GM18508 (cell line): ENCODE measurements around the gene SDCCAG8.

Source experiments
- ATAC-seq: cut with Tn5 transposase; IDR thresholded peaks from one replicate; pipeline ENCODE4 v1.9.1; 2021; ENCODE audit warnings: moderate number of reproducible peaks; ENCODE audit not compliant: insufficient read depth, unreplicated experiment

The SDCCAG8 gene

GRCh38 chr1:243474136-243474881, 218.5 kb downstream of the SDCCAG8 start:
- ATAC-seq, result no peak

DNA sequence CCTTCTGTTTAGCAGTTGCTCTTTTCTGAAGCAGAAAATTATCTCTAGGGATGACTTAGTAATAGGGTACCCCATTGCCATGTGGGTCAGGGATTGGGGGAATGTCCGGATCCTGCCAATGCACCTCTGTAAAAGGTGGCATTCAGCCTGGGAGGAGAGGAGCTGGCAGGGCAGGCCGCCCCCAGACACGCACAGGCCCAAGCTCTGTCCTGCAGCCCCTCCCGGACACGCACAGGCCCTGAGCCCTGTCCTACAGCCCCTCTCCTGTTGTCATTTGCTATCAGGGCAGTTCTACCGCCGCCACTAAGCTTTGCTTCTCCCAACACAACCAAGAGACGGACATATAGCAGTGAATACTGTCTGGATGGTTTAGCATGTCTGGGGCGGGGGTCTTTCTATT, 219.1 kb downstream of the SDCCAG8 start:
- no peak for ATAC-seq

DNA sequence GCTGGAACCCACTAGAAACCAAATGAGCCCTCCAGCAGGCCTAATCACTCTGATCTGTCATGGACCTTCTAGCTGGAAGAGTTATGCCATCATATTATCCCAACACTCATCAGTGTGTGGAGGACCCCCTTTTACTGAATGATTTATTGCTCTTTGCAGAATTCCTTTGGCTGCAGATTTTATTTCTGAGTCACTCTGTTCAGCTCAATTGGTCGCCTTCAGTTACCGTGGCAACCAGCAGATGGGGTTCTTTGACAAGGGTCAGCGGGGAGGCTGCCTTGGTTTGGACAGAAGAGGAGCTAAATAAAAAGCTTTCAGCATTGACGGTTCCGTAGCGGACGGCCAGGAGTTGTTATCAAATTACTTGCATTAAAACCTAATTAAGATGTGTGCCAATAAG, 220.1 kb downstream of the SDCCAG8 start:
- ATAC-seq, result no peak

DNA sequence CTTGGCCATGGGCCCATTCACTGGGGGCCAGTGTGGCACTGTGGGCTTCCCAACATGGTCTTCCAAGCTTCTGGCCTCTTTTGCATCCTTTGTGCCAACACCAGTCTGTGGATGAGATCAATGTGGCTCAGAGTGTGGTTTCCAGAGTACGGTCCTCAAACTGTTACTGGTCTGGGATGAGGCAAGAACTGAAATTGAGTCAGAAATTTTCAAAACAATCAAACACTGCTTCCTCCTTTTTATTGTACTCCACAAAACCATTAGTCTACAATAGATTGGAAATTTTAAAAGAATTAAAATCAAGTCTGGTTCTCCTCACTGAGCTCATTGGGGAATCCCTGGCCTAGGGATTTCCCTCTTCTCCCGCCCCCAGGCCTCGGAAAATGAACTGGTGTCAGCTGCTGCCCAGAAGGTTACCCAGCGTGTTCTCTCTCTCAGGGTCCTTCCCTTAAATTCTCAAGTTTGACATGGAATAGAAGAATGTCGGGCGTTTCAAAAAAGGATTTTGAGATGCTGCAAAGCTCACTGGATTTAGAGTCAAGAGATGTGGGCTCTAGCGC, 222.0 kb downstream of the SDCCAG8 start:
- ATAC-seq, result no peak

DNA sequence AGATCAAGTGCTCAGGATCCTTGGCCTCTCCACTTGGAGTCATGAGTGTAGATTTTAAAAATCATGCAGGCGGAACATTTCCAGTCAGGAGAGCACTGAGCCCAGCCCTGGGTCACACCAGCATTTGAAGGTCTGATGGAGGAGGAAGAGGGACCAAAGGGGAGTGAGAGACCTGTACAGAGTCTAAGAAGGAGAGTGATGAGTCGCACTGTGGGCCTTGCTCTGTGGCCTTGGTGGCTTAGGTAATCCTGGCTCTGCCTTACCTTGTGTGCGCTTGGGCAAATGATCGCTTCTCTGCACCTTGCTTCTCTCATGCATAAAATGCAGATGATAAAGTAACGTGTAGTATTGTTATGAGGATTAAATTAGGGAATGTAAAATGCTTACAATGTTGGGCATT, 225.3 kb downstream of the SDCCAG8 start:
- ATAC-seq, result no peak

DNA sequence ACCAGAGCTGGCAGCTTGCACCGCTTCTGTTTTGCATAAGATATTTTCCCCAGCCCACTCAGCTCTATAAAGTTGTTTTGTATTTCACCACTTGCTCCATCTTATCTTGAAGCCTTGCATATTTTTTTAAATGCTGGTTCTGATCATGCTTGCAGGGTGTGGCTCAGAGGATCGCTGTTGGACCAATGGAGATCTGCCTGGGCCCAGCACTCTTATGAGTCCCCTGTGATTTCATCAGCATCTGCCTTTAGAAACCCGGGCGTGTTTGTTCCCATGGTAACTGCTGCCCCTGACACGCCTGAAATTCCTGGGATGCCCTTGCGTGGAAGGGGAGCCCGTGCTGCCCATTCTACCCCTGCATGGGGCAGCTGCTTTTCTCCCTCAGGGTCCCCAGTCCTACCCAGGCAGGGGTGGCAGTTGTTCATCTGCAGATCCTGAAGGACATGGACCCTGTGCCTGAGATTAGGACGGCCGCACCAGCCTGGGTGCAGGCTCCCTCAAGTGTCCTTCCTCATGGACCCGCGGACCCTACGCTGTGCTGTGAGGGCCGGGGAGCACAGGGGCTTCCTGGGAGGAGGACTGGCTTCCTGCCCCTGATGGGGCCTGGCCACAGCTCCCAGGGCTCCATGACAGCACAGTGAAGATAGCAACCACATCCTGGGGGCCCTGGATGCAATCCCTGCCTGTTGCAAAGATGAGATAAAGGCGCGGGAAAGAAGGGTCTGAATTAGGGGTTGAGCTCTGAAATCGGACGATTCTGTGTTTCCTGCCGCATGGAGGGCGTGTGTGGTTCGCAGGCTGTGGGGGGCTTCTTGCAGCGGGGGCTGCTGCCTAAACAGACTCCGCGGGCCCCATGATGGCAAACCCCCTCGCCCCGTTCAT, 226.5 kb downstream of the SDCCAG8 start:
- no peak for ATAC-seq

GRCh38 chr1:243483071-243483771, 227.4 kb downstream of the SDCCAG8 start:
- ATAC-seq, result no peak

GRCh38 chr1:243483952-243484351, 228.1 kb downstream of the SDCCAG8 start:
- no peak for ATAC-seq

- ATAC-seq, result no peak
These were observed 231.3 kb downstream of the SDCCAG8 start for GRCh38 chr1:243487036-243487648.

DNA sequence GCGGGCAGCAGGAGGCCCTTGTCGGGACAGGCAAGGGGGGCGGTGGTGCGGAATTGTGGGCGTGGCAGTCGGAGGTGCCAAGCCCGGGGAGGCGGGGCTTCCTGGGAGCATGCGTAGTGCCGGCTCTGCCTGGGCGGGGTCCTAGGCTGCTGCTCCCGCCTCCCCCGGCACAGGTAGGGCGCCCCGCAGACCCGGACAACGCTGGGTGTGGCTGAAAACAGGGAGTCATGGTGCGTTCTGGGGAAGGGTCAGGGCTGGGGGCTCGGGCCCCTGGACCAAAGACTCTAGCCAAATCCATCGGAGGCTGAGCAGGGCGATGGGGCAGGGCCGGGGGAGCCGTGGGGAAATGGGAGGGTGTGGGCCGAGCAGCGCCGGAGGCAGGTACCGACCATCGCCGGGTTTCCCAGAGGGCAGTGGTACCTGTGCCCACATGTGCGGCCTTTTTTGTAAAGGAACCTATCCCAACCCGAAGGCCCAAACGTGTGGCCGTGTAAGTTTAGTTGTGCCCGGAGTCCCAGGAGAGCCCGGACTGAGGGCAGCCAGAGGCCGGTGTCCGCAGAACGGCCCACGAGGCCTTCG, 231.9 kb downstream of the SDCCAG8 start:
- ATAC-seq, result no peak

DNA sequence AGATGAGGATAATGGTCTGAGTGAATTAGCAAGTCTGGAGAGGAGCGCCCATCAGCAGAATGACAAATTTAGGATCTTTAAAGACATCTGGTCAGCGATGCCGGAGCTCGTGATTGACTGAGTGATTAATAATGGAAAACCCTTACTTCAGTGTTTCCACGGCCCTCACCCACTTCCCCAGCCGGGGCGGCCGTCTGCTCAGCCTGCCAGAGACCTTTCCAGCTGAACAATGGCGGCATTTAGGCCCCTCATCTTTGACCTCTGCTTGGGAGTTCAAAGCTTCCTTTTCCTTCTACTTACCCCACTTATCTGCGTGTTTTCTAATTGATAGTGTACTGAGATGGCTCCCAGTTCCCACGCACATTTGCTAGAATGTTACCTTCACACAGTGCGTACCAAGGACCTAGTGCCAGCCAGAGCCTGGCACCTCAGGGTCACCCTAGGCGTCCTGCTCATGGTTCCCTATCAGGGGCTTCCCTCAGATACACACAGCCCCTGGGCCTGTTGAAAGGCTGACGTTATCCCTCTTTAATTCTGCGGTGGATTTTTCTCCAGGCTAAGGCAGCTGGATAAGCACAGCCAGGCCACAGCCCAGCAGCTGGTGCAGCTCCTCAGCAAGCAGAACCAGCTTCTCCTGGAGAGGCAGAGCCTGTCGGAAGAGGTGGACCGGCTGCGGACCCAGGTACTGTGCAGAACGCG, 232.8 kb downstream of the SDCCAG8 start:
- no peak for ATAC-seq

DNA sequence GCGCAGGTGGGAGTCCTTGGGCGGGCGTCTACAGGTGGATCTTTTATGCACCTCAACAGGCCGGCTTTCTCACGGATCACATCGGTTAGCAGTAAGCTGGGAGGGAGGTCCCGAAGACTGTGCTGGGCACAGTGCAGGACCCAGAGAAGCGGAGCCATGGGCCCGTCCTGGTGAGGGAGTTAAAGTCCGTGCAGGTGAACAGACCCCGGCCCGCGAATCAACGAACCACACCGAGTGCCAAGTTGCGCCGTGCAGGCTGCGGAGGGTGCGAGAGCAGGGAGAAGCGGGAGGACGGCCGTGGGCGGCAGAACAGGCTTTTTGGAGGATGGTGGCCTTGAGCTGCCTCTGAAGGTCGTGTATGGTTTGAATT, 233.3 kb downstream of the SDCCAG8 start:
- ATAC-seq, result no peak

DNA sequence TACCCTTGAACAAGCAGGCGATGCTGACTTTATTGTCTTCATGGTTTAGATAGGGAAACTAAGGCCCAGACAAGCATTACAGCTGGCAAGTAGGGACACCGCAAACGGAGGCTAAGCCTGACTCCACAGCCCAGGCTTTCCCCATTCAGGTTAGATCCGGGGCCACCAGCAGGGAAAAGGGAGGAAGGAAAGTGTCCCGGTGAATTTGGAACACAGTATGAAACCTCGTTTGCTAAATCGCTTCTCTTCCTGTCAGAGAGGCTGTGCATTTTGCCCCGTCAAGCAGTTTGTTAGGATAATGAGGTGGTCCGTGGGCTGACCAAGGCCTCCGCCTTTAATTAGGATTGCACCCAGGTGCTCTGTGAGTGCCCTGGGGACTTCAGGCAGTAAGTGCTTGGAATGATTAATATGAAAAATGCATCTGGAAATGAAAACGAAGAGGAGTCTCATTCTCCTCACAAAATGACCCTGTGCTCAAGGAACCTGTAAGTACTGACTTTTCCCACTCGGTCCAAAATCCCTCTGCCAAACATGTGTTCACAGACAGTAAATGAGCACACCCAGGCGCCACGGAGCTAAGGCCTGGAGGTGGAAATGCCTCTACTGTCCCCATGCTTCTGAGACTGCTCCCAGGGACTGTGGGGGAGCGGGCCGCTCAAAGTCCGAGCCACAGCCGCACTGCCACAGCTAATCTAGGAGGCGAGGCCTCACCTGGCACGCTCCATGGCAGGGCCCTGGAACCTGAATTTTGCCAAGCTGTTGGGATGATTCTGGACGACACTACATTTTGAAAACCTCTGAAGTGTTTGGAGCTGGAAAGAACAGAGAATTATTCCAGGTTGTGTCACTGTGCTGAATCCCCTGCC, 234.1 kb downstream of the SDCCAG8 start:
- ATAC-seq, result no peak

DNA sequence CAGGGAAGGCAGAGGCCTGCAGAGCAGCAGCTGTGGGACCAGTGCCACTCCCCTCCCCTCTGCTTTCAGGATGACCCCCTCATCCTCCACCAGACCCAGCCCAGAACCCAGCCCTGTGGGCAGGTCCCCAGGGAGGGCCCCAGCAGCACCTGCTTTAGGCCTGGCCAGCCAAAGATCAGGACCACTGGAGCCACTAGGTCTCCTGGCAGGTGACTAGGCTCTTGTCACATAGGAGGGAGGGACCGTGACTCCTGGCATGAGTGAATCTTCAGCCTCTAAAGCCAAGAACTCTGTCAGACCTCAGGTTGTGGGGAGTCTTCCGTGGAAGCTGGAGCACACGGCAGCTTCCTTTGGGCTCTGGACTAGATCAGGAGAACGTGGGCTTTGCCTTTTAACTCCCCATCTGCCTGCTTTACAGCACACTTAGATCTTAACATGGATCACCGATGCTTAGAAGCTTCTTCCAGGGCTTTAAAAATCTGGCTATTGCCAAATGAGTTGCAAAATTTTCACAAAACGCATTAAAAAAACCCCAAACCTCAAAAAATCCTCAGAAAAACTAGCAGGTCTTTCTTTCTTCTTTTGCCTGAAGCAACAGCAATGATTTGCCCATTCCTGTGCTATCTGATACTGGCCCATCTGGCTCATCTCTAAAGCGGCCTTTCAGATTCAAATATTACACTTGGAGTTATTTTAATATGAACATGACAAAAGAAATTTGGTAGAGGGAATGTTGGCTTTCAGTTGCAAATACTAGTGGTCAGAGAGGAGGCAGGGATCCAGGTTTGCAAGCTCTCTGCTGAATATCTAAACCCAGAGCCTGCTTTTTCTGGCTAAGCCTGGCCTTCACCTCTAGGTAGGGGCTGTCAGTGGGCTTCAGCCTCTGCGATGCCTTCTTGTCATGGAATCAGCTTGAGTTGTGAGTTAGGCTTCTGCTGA, 235.2 kb downstream of the SDCCAG8 start:
- ATAC-seq, result no peak

DNA sequence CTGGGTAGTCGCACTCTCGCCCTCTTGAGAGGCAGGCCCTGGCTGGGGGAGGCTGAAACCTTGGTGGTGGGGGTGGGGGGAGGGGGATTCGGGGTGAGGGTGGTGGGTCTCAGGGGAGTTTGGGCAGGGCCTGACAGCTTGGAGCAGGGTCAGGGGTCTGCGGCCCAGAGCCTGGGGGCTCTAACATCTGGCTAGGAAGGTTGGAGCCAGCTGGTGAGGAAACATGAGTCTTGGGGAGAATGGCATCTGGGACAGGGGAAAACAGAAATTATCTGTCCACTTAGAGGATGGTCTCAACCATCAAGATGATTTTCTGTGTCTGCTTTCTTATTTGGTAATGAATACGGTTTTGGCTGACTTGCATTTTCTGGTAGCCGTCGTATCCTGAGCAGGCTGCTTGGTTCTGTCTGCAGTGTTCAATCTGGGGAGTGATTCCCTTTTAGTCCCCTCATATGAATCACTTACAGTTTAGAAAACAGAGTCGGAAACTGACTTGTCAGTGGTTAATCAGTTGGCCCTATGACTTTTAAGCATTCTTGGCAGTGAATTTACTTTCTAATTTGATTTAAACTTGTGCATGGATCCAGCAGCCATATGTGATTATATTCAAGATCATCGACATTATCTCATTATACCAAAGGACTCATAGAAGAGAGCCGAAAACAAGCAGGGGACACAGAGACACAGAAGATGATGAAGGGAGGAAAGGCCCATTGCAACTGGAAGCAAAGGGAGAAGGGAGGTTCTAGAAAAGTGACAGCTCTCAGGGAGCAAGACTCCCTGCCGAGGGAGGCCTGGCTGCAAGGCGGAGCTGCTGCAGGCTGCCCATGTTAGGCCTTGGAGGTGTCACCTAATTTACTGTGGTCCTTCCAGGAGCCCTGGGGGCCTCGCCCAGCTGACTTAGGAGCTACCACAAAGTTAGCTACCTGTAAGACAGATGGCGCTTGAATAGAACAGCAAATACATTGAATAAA, 237.6 kb downstream of the SDCCAG8 start:
- no peak for ATAC-seq

DNA sequence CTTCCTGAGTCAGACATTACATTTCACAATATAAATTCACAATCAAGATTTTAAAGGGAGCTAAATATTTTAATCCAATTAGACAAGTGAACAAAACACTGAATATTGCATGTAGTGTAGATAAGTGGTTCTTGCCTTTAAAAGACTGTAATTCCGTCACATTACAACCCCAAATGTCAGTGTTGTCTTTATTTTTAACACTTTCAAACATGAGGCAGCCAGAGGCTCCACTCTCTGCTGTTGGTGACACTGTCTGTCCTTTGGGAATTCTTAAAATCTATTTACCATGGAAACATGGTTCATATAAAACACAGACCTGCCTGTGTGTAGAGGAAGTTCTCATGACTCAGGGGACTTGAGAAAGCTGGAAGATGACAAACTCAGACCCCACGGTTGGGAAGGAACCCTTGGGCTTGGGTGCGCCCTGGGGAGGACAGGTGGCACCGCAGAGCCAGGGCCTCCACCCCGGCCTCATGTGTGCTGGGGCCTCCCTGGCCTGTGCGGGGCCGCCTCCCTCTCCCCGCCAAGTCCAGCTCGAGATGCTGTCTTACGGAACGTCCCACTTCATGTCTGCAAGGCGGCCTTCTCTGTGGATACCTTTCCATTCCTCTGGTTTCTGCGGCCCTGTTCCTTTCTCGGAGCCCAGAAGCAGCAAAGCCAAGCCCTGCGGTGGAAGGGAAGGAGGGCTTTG, 239.0 kb downstream of the SDCCAG8 start:
- no peak for ATAC-seq
